Fibroblast of lung (primary cell): ENCODE measurements around the gene SLC7A14. TPM values are rescaled to one million over a fixed set of nuclear protein-coding genes. Genes with fewer than 3 reads are reported as not detected.

Source experiments
- DNase-seq, 2 donors: peaks; one replicate each; pipeline versions ENCODE4 v3.0.0 to v3.0.0-alpha.2; 2010; ENCODE audit warnings: low read depth in 2 of 2
- H2AFZ ChIP-seq: 2 replicates; pipeline ENCODE4 v1.5.1; 2012; ENCODE audit warnings: low read length, control low read depth, inconsistent platforms
- H3K27ac ChIP-seq: 2 replicates; pipeline ENCODE4 v1.5.1; 2011; ENCODE audit warnings: low read length, control low read depth; ENCODE audit not compliant: insufficient read depth
- H3K27me3 ChIP-seq: 2 replicates; pipeline ENCODE4 v1.5.1; 2011; ENCODE audit warnings: mild to moderate bottlenecking, low read length; ENCODE audit not compliant: control insufficient read depth, insufficient read depth
- H3K36me3 ChIP-seq: 2 replicates; pipeline ENCODE4 v1.5.1; 2011; ENCODE audit warnings: low read length; ENCODE audit not compliant: control insufficient read depth, insufficient read depth
- H3K4me1 ChIP-seq: 2 replicates; pipeline ENCODE4 v1.5.1; 2011; ENCODE audit warnings: low read length; ENCODE audit not compliant: control insufficient read depth, insufficient read depth; ENCODE audit errors: extremely low read depth
- H3K4me2 ChIP-seq: 2 replicates; pipeline ENCODE4 v1.5.1; 2011; ENCODE audit warnings: low read length, control low read depth; ENCODE audit not compliant: insufficient read depth; ENCODE audit errors: extremely low read depth
- H3K4me3 ChIP-seq, 4 experiments: fragments of 200-600 bp in 1 of 4; sonication (generic) in 1 of 4; replicated peaks in 1 of 4; 2 replicates each; pipeline ENCODE4 v1.5.1; 2011 to 2016; ENCODE audit warnings: low read length in 4 of 4, low read depth in 3 of 4, mild to moderate bottlenecking in 3 of 4, control low read depth in 2 of 4, inconsistent platforms in 1 of 4, mixed read lengths in 1 of 4; ENCODE audit not compliant: insufficient read depth in 1 of 4; ENCODE audit errors: control extremely low read depth in 1 of 4
- H3K79me2 ChIP-seq: 2 replicates; pipeline ENCODE4 v1.5.1; 2012; ENCODE audit warnings: mild to moderate bottlenecking, low read length, inconsistent platforms; ENCODE audit not compliant: control insufficient read depth, insufficient read depth
- H3K9ac ChIP-seq: 2 replicates; pipeline ENCODE4 v1.5.1; 2011; ENCODE audit warnings: mild to moderate bottlenecking, low read length, control low read depth; ENCODE audit not compliant: insufficient read depth
- H3K9me3 ChIP-seq: 2 replicates; pipeline ENCODE4 v1.5.1; 2012; ENCODE audit warnings: low read depth, low read length; ENCODE audit not compliant: control insufficient read depth, insufficient read depth
- H4K20me1 ChIP-seq: 2 replicates; pipeline ENCODE4 v1.5.1; 2011; ENCODE audit warnings: low read length; ENCODE audit not compliant: control insufficient read depth, insufficient read depth; ENCODE audit errors: extremely low read depth
- EZH2 ChIP-seq: IDR thresholded peaks from 2 replicates; pipeline ENCODE4 v1.5.1; 2012; ENCODE audit warnings: low read length, control low read depth, mild to moderate bottlenecking; ENCODE audit errors: missing control alignments
- polyA plus RNA-seq, 2 donors: library from polyadenylated mRNA; depleted of rRNA in 1 of 2; stranded (reverse) in 1 of 2; unstranded in 1 of 2; fragments of >200 nt; gene quantifications; 2 replicates each; pipeline ENCODE4 v1.2.1, GENCODE V29; 2011 to 2012; ENCODE audit warnings: missing spikeins in 1 of 2
- total RNA-seq: library from RNA; depleted of rRNA; stranded (reverse); fragments of >200 nt; gene quantifications from 2 replicates; pipeline ENCODE4 v1.2.1, GENCODE V29; 2014
- TF ChIP-seq, protein P1 (sequence below), 2 donors: IDR thresholded peaks in 1 of 2; conservative IDR thresholded peaks in 1 of 2; 1 replicate in 1 of 2; 2 replicates in 1 of 2; pipeline ENCODE4 v1.5.1; 2011 to 2012; ENCODE audit warnings: low read length in 2 of 2, control low read depth in 1 of 2, inconsistent platforms in 1 of 2, low read depth in 1 of 2, mild to moderate bottlenecking in 1 of 2

SLC7A14 gene
- total and polyA plus RNA-seq, 2 donors (not counting 1 experiment from before 2014, with no cell fraction given), result 1.3 to 3.4 TPM

GRCh38 chr3:170511371-170511770 is 74.5 kb downstream of the SLC7A14 start:
- no peak for DNase-seq
- Histone ChIP-seq H4K20me1 (no peaks in the 10 kb centered on the region), H3K4me3 (no peak overlapping the region), H3K9me3 (no peaks in the 10 kb centered on the region), H3K79me2 (no peaks in the 10 kb centered on the region), H3K27me3 (no peaks in the 10 kb centered on the region), H3K4me1 (no peaks in the 10 kb centered on the region), H3K36me3 (no peaks in the 10 kb centered on the region), H3K27ac (no peak overlapping the region), H3K4me2 (no peak overlapping the region), H2AFZ (no peak overlapping the region), H3K9ac (no peak overlapping the region)
- TF ChIP-seq, protein P1, sequence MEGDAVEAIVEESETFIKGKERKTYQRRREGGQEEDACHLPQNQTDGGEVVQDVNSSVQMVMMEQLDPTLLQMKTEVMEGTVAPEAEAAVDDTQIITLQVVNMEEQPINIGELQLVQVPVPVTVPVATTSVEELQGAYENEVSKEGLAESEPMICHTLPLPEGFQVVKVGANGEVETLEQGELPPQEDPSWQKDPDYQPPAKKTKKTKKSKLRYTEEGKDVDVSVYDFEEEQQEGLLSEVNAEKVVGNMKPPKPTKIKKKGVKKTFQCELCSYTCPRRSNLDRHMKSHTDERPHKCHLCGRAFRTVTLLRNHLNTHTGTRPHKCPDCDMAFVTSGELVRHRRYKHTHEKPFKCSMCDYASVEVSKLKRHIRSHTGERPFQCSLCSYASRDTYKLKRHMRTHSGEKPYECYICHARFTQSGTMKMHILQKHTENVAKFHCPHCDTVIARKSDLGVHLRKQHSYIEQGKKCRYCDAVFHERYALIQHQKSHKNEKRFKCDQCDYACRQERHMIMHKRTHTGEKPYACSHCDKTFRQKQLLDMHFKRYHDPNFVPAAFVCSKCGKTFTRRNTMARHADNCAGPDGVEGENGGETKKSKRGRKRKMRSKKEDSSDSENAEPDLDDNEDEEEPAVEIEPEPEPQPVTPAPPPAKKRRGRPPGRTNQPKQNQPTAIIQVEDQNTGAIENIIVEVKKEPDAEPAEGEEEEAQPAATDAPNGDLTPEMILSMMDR (conservative IDR thresholded peaks at IDR 0.05 in 1 of 2, IDR thresholded peaks at IDR 0.05 in 1 of 2; ENCODE audit: low read depth in 1 of 2, low read length in 2 of 2), result no peak
- TF ChIP-seq EZH2, result no peak

GRCh38 chr3:170508839-170509238 is 77.0 kb downstream of the SLC7A14 start:
- no peak for TF ChIP-seq EZH2
- TF ChIP-seq, protein P1 (conservative IDR thresholded peaks at IDR 0.05 in 1 of 2, IDR thresholded peaks at IDR 0.05 in 1 of 2; ENCODE audit: low read depth in 1 of 2, low read length in 2 of 2), result no peak
- Histone ChIP-seq H3K4me1 (peaks cover 3% of the 10 kb centered on the region), H3K9ac (no peak overlapping the region), H3K36me3 (no peaks in the 10 kb centered on the region), H3K27me3 (no peaks in the 10 kb centered on the region), H3K4me2 (no peak overlapping the region), H4K20me1 (no peaks in the 10 kb centered on the region), H3K9me3 (no peaks in the 10 kb centered on the region), H3K79me2 (no peaks in the 10 kb centered on the region), H3K27ac (no peak overlapping the region), H3K4me3 (no peak overlapping the region), H2AFZ (no peak overlapping the region)
- DNase-seq, result no peak

GRCh38 chr3:170508291-170508690 is 77.6 kb downstream of the SLC7A14 start:
- peaks cover 3% of the 10 kb centered on the region for H3K4me1 ChIP-seq
- no peaks in the 10 kb centered on the region for H3K36me3 ChIP-seq
- no peak overlapping the region for H3K27ac ChIP-seq
- no peaks in the 10 kb centered on the region for H3K79me2 ChIP-seq
- no peaks in the 10 kb centered on the region for H3K27me3 ChIP-seq
- no peak overlapping the region for H3K9ac ChIP-seq
- H2AFZ ChIP-seq, result no peak overlapping the region
- H4K20me1 ChIP-seq, result no peaks in the 10 kb centered on the region
- no peak overlapping the region for H3K4me2 ChIP-seq
- no peak for DNase-seq
- H3K9me3 ChIP-seq, result no peaks in the 10 kb centered on the region
- no peak overlapping the region for H3K4me3 ChIP-seq
- no peak for TF ChIP-seq EZH2
- TF ChIP-seq, protein P1 (conservative IDR thresholded peaks at IDR 0.05 in 1 of 2, IDR thresholded peaks at IDR 0.05 in 1 of 2; ENCODE audit: low read depth in 1 of 2, low read length in 2 of 2), result no peak
